Endodermal cell (in vitro differentiated cells): ENCODE measurements around the gene CRYGN. TPM values are rescaled to one million over a fixed set of nuclear protein-coding genes. Genes with fewer than 3 reads are reported as not detected.

Source experiments
- DNase-seq: peaks from one replicate; pipeline ENCODE4 v3.0.0-alpha.2; 2017
- H3K27ac ChIP-seq: 2 replicates; pipeline ENCODE4 v1.5.1; 2013; ENCODE audit warnings: mild to moderate bottlenecking, low read depth, low read length, moderate library complexity
- H3K27me3 ChIP-seq: 2 replicates; pipeline ENCODE4 v1.6.1; 2013; ENCODE audit warnings: mild to moderate bottlenecking, low read length, moderate library complexity; ENCODE audit not compliant: insufficient read depth, control insufficient read depth, poor library complexity, severe bottlenecking
- H3K36me3 ChIP-seq: 2 replicates; pipeline ENCODE4 v1.7.0; 2013; ENCODE audit warnings: mild to moderate bottlenecking, low read length, moderate library complexity; ENCODE audit not compliant: control insufficient read depth, insufficient read depth
- H3K4me1 ChIP-seq: one replicate; pipeline ENCODE4 v1.7.0; 2013; ENCODE audit warnings: low read length; ENCODE audit not compliant: control insufficient read depth, insufficient read depth
- H3K4me3 ChIP-seq: 2 replicates; pipeline ENCODE4 v1.5.1; 2013; ENCODE audit warnings: mild to moderate bottlenecking, low read length, moderate library complexity
- H3K9ac ChIP-seq: 2 replicates; pipeline ENCODE4 v1.6.1; 2013; ENCODE audit warnings: mild to moderate bottlenecking, low read length, moderate library complexity; ENCODE audit not compliant: poor library complexity, severe bottlenecking; ENCODE audit errors: extremely low read depth
- H3K9me3 ChIP-seq: 2 replicates; pipeline ENCODE4 v1.6.1; 2013; ENCODE audit warnings: mild to moderate bottlenecking, low read length, moderate library complexity; ENCODE audit not compliant: control insufficient read depth
- H3K27ac Mint-ChIP-seq: 2 replicates; pipeline ENCODE4 v1.8.0; 2020; ENCODE audit warnings: mixed read lengths
- H3K27me3 Mint-ChIP-seq: 2 replicates; pipeline ENCODE4 v1.8.0; 2021; ENCODE audit warnings: mild to moderate bottlenecking, mixed read lengths; ENCODE audit not compliant: insufficient read depth
- H3K36me3 Mint-ChIP-seq: 2 replicates; pipeline ENCODE4 v1.8.0; 2020; ENCODE audit warnings: low read depth, mixed read lengths
- H3K4me1 Mint-ChIP-seq: 2 replicates; pipeline ENCODE4 v1.8.0; 2020; ENCODE audit warnings: mixed read lengths
- H3K4me3 Mint-ChIP-seq: 2 replicates; pipeline ENCODE4 v1.8.0; 2020; ENCODE audit warnings: mild to moderate bottlenecking, moderate library complexity, mixed read lengths
- H3K9me3 Mint-ChIP-seq: 2 replicates; pipeline ENCODE4 v1.8.0; 2020; ENCODE audit warnings: mild to moderate bottlenecking, mixed read lengths
- CTCF ChIP-seq: fragments of 200-600 bp; sonication (generic); conservative IDR thresholded peaks from 2 replicates; pipeline ENCODE4 v1.5.0; 2021; ENCODE audit warnings: antibody characterized with exemption, mild to moderate bottlenecking
- WGBS, 2 experiments: methylation state at CpG; one replicate each; pipeline versions ENCODE4 v1.1.5 to v1.1.7; 2013; ENCODE audit warnings: missing lambda C conversion rate in 2 of 2, mixed read lengths in 1 of 2; ENCODE audit not compliant: insufficient coverage in 1 of 2, insufficient read length in 1 of 2; 5-methylcytosine and 5-hydroxymethylcytosine counted together
- total RNA-seq, 2 donors: library from RNA; stranded (reverse); fragmentation: NEBNext Ultra II Directional in 1 of 2; extraction: Animal tissue kit (Norgen Biotek cat#: 25700) in 1 of 2; gene quantifications; 2 replicates in 1 of 2; 3 replicates in 1 of 2; pipeline ENCODE4 v1.2.1, GENCODE V29; 2021

The CRYGN gene
- total RNA-seq, 2 donors from 2014 or later: 2.3 to 4.4 TPM

GRCh38 chr7:151389096-151389767 lies 50.7 kb downstream of the CRYGN start:
- H3K9ac ChIP-seq: no peak overlapping the region
- H3K4me1 Mint-ChIP-seq: peaks cover 4% of the 10 kb centered on the region

GRCh38 chr7:151388430-151388829 lies 51.5 kb downstream of the CRYGN start:
- 87 to 89% methylated on average over 4 to 10 of the region's 10 CpGs for WGBS, 2 experiments
- peaks cover 4% of the 10 kb centered on the region for H3K4me1 Mint-ChIP-seq
- no peak for TF ChIP-seq CTCF
- peaks cover 47% of the 10 kb centered on the region for H3K36me3 Mint-ChIP-seq
- H3K27me3 Mint-ChIP-seq: peaks cover 14% of the 10 kb centered on the region
- DNase-seq: no peak
- H3K9ac ChIP-seq: no peak overlapping the region
- no peak overlapping the region for H3K27ac ChIP-seq
- H3K4me3 Mint-ChIP-seq: no peak overlapping the region
- H3K4me3 ChIP-seq: no peak overlapping the region
- H3K27ac Mint-ChIP-seq: no peak overlapping the region
- H3K9me3 ChIP-seq: no peaks in the 10 kb centered on the region
- peaks cover 13% of the 10 kb centered on the region for H3K36me3 ChIP-seq
- H3K4me1 ChIP-seq: no peaks in the 10 kb centered on the region
- H3K9me3 Mint-ChIP-seq: no peaks in the 10 kb centered on the region
- H3K27me3 ChIP-seq: peaks cover 10% of the 10 kb centered on the region

More at GRCh38 chr7:151389096-151389767, 50.7 kb downstream of the CRYGN start:
- peaks cover 18% of the 10 kb centered on the region for H3K36me3 ChIP-seq
- H3K27ac ChIP-seq: no peak overlapping the region
- H3K4me1 ChIP-seq: no peaks in the 10 kb centered on the region
- Mint-ChIP-seq H3K4me3 (no peak overlapping the region), H3K27ac (no peak overlapping the region), H3K36me3 (peaks cover 43% of the 10 kb centered on the region), H3K9me3 (no peaks in the 10 kb centered on the region), H3K27me3 (peaks cover 6% of the 10 kb centered on the region)
- no peak for DNase-seq
- no peak for TF ChIP-seq CTCF
- no peaks in the 10 kb centered on the region for H3K9me3 ChIP-seq
- whole genome bisulfite sequencing, 2 experiments: 93 to 94% methylated on average over 12 to 21 of the region's 21 CpGs
- H3K27me3 ChIP-seq: peaks cover 2% of the 10 kb centered on the region
- no peak overlapping the region for H3K4me3 ChIP-seq

- Histone ChIP-seq H3K27ac (no peak overlapping the region), H3K4me1 (no peaks in the 10 kb centered on the region), H3K27me3 (peaks cover 15% of the 10 kb centered on the region), H3K4me3 (no peak overlapping the region), H3K36me3 (peaks cover 13% of the 10 kb centered on the region), H3K9ac (no peak overlapping the region), H3K9me3 (no peaks in the 10 kb centered on the region)
- peaks cover 4% of the 10 kb centered on the region for H3K4me1 Mint-ChIP-seq
- no peaks in the 10 kb centered on the region for H3K9me3 Mint-ChIP-seq
- no peak overlapping the region for H3K4me3 Mint-ChIP-seq
- 93 to 98% methylated on average over 6 to 8 of the region's 8 CpGs for WGBS, 2 experiments
- no peak for DNase-seq
- peaks cover 18% of the 10 kb centered on the region for H3K27me3 Mint-ChIP-seq
- TF ChIP-seq CTCF: no peak
- no peak overlapping the region for H3K27ac Mint-ChIP-seq
- H3K36me3 Mint-ChIP-seq: peaks cover 49% of the 10 kb centered on the region
Observed at GRCh38 chr7:151388007-151388297, 52.0 kb downstream of the CRYGN start.
